Loucy (cell line): ENCODE measurements around the gene PADI4.

ENCODE experiments used
- EZH2phosphoT487 ChIP-seq: fragments of 200-600 bp; IDR thresholded peaks from 2 replicates; pipeline ENCODE4 v1.6.1; 2018; ENCODE audit warnings: antibody characterized with exemption, mild to moderate bottlenecking, moderate library complexity, borderline replicate concordance
- TF ChIP-seq, protein P1 (sequence below): fragments of 200-600 bp; sonication (generic); conservative IDR thresholded peaks from 2 replicates; pipeline ENCODE4 v1.5.1; 2014; ENCODE audit warnings: mild to moderate bottlenecking, antibody characterized with exemption, low read length

GRCh38 chr1:17280436-17280835 is 27.6 kb upstream of the PADI4 start:
- TF ChIP-seq, protein P1, sequence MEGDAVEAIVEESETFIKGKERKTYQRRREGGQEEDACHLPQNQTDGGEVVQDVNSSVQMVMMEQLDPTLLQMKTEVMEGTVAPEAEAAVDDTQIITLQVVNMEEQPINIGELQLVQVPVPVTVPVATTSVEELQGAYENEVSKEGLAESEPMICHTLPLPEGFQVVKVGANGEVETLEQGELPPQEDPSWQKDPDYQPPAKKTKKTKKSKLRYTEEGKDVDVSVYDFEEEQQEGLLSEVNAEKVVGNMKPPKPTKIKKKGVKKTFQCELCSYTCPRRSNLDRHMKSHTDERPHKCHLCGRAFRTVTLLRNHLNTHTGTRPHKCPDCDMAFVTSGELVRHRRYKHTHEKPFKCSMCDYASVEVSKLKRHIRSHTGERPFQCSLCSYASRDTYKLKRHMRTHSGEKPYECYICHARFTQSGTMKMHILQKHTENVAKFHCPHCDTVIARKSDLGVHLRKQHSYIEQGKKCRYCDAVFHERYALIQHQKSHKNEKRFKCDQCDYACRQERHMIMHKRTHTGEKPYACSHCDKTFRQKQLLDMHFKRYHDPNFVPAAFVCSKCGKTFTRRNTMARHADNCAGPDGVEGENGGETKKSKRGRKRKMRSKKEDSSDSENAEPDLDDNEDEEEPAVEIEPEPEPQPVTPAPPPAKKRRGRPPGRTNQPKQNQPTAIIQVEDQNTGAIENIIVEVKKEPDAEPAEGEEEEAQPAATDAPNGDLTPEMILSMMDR = no peak
- no peak for TF ChIP-seq EZH2phosphoT487
